Heart right ventricle (tissue), 16 donors: Measurements from ENCODE around the gene DAB1. TPM values are rescaled to one million over a fixed set of nuclear protein-coding genes. Genes with fewer than 3 reads are reported as not detected.

Experiments used
- ATAC-seq, 8 donors: fragments of 200-7000 bp; cut with Tn5 transposase; one replicate each; pipeline ENCODE4 v1.9.1; 2020; ENCODE audit warnings: mild to moderate bottlenecking in 8 of 8, moderate library complexity in 8 of 8, moderate number of reproducible peaks in 1 of 8
- DNase-seq, 2 donors: peaks; one replicate each; pipeline ENCODE4 v3.0.0-alpha.2; 2020
- H3K27ac ChIP-seq, 10 donors: fragments of 200-600 bp; sonication (generic) in 2 of 10; one replicate each; pipeline versions ENCODE4 v1.5.0 to v1.8.0; 2020 to 2022; ENCODE audit warnings: mild to moderate bottlenecking in 3 of 10
- H3K27me3 ChIP-seq, 7 donors: fragments of 200-600 bp; one replicate each; pipeline ENCODE4 v1.8.0; 2021 to 2022; ENCODE audit warnings: mild to moderate bottlenecking in 2 of 7
- H3K36me3 ChIP-seq, 9 donors: fragments of 200-600 bp; sonication (generic) in 1 of 9; one replicate each; pipeline versions ENCODE4 v1.5.0 to v1.8.0; 2020 to 2022; ENCODE audit warnings: mild to moderate bottlenecking in 2 of 9
- H3K4me1 ChIP-seq, 9 donors: fragments of 200-600 bp; sonication (generic) in 1 of 9; one replicate each; pipeline versions ENCODE4 v1.5.0 to v1.8.0; 2020 to 2022; ENCODE audit warnings: mild to moderate bottlenecking in 4 of 9
- H3K4me3 ChIP-seq, 10 donors: fragments of 200-600 bp; sonication (generic) in 2 of 10; one replicate each; pipeline versions ENCODE4 v1.5.0 to v1.8.0; 2020 to 2022; ENCODE audit warnings: mild to moderate bottlenecking in 7 of 10, moderate library complexity in 2 of 10
- H3K9me3 ChIP-seq, 11 donors: fragments of 200-600 bp in 10 of 11; sonication (generic) in 2 of 11; one replicate each; pipeline versions ENCODE4 v1.5.0 to v1.8.0; 2013 to 2022; ENCODE audit warnings: mild to moderate bottlenecking in 2 of 11, control low read depth in 1 of 11, moderate library complexity in 1 of 11
- CTCF ChIP-seq, 9 donors: fragments of 200-600 bp; sonication (generic) in 2 of 9; IDR thresholded peaks; one replicate each; pipeline versions ENCODE4 v1.5.0 to v1.8.0; 2021 to 2022; ENCODE audit warnings: antibody characterized with exemption in 9 of 9, mild to moderate bottlenecking in 5 of 9, moderate library complexity in 1 of 9
- WGBS, 2 donors: extraction: QIAGEN DNeasy Blood & Tissue Kit; methylation state at CpG; one replicate each; pipeline ENCODE4 v1.1.7; 2013; ENCODE audit warnings: inconsistent platforms in 1 of 2; 5-methylcytosine and 5-hydroxymethylcytosine counted together
- intact Hi-C, 10 donors: fragments of 100-400 bp; cut with DNase I; formaldehyde crosslinking; loops; one replicate each; pipeline versions ENCODE4 v1.11.1 to v1.14.2; 2022
- polyA plus RNA-seq, 2 donors: library from polyadenylated mRNA; stranded (reverse); fragments of 200-250 nt; gene quantifications; one replicate each; pipeline ENCODE4 v1.2.3, GENCODE V29; 2013
- total RNA-seq, 10 donors: library from RNA; stranded (reverse); fragmentation: NEBNext Ultra II Directional in 3 of 10; extraction: Animal tissue kit (Norgen Biotek cat#: 25700) in 3 of 10; gene quantifications; one replicate each; pipeline versions ENCODE4 v1.2.1 to v1.2.4, GENCODE V29; 2021 to 2023
- donor health status: Arrhythmogenic right ventricular cardiomyopathy.
- donor health status: ischemic (EF 13 %, LVEDD 7.1; RV severe dilation, severe dysfunction).
- donor health status: healthy with polysubstance abuse.
- donor health status: DM: no; HTN: yes; CAD: no.
- donor health status: DM: no; HTN: no; CAD: no.
- donor health status: ischemic (EF 25% LVEDD 6.9; RV normal size, moderate dysfunction).
- donor health status: ischemic (EF 25% LVEDD 5.7; RV mildly dilated, moderate dysfunction).
- donor health status: healthy.
- donor health status: DM: yes; HTN: yes; CAD: no.
- donor health status: Ischemic cardiomyopathy.
- donor health status: ischemic (EF 35%, LVEDD 5.7; RV mildly dilated, moderate dysfunction).
- donor health status: nonischemic (EF 11% LVEDD 7.7; RV severe dilation, severe dysfunction).
- donor health status: DM: yes; HTN: yes; CAD: no.
- donor health status: PGD.
- donor health status: ischemic (EF 29% LVEDD 5.4; RV normal size, mild dysfunction).
- donor health status: nonischemic (EF 23%, LVEDD 6.1; RV moderate dilation, normal function).

Gene DAB1
- total and polyA plus RNA-seq, 12 donors, result 0.16 to 25.5 (median 8.1) TPM

- H3K36me3 ChIP-seq, result no peaks in the 10 kb centered on the region
- 77 to 83% methylated on average over 2 of the region's 2 CpGs for WGBS, 2 donors
Measured at GRCh38 chr1:57137980-57138379, 285.9 kb downstream of the DAB1 start.

GRCh38 chr1:57134803-57135202, 289.1 kb downstream of the DAB1 start:
- Histone ChIP-seq H3K4me3 (no peak overlapping the region), H3K27ac (no peak overlapping the region), H3K27me3 (no peaks in the 10 kb centered on the region), H3K9me3 (no peaks in the 10 kb centered on the region), H3K4me1 (peaks cover 0 to 21% (median 3%) of the 10 kb centered on the region in 9 donors), H3K36me3 (no peaks in the 10 kb centered on the region)
- ATAC-seq, result no peak
- intact Hi-C loops, result no loop called here
- TF ChIP-seq CTCF (IDR thresholded peaks at IDR 0.05), result no peak
- no peak for DNase-seq
- 92 to 93% methylated on average over 1 of the region's 1 CpG for WGBS, 2 donors

More at GRCh38 chr1:57137980-57138379, 285.9 kb downstream of the DAB1 start:
- peaks cover 0 to 7% (median 0%) of the 10 kb centered on the region in 9 donors for H3K4me1 ChIP-seq
- no peak overlapping the region for H3K27ac ChIP-seq
- intact Hi-C loops, result no loop called here
- ATAC-seq (no peak), DNase-seq (no peak)
- TF ChIP-seq CTCF (IDR thresholded peaks at IDR 0.05), result no peak
- no peak overlapping the region for H3K4me3 ChIP-seq
- no peaks in the 10 kb centered on the region for H3K9me3 ChIP-seq
- no peaks in the 10 kb centered on the region for H3K27me3 ChIP-seq

- peaks cover 0 to 21% (median 3%) of the 10 kb centered on the region in 9 donors for H3K4me1 ChIP-seq
- no peak for TF ChIP-seq CTCF (IDR thresholded peaks at IDR 0.05)
- ATAC-seq, result no peak
Measured at GRCh38 chr1:57133686-57134085, 290.2 kb downstream of the DAB1 start.

GRCh38 chr1:57132993-57133622, 290.8 kb downstream of the DAB1 start:
- 68 to 80% methylated on average over 4 of the region's 4 CpGs for WGBS, 2 donors
- Histone ChIP-seq H3K4me1 (peaks cover 0 to 21% (median 3%) of the 10 kb centered on the region in 9 donors), H3K27ac (peak overlapping the region in 1 of 10 donors; percentile 68), H3K36me3 (no peaks in the 10 kb centered on the region), H3K9me3 (no peaks in the 10 kb centered on the region), H3K27me3 (no peaks in the 10 kb centered on the region), H3K4me3 (no peak overlapping the region)
- TF ChIP-seq CTCF (IDR thresholded peaks at IDR 0.05), result no peak
- ATAC-seq (no peak), DNase-seq (no peak)
- intact Hi-C loops, result no loop called here

More at GRCh38 chr1:57133686-57134085, 290.2 kb downstream of the DAB1 start:
- Histone ChIP-seq H3K27ac (no peak overlapping the region), H3K27me3 (no peaks in the 10 kb centered on the region), H3K4me3 (no peak overlapping the region), H3K9me3 (no peaks in the 10 kb centered on the region), H3K36me3 (no peaks in the 10 kb centered on the region)
- 53 to 60% methylated on average over 1 of the region's 1 CpG for WGBS, 2 donors
- intact Hi-C loops, result no loop called here
- DNase-seq, result no peak
